ENCODE data around the gene RIPPLY3.

DNA sequence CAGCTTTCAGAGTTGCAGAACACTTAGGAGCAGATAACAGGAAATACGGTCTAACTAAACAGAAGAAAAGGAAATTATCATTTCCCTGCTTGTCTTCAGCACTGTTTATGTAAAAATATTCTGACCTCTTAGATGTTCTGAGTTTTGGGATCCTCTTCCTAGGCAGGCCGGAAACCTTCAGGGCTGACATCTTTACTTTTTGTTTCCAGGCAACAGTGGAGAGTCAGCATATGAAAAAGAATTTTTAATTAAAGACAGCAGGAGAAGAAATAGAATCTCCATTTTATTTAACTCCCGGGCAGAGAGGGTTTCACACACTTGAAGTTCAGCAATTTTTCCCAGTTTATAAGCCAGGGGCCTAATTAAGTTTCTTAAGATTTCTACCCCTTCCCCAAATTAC lies 5.1 kb upstream of the RIPPLY3 start:
- TF ChIP-seq, protein P1, sequence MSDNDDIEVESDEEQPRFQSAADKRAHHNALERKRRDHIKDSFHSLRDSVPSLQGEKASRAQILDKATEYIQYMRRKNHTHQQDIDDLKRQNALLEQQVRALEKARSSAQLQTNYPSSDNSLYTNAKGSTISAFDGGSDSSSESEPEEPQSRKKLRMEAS (IDR thresholded peaks at IDR 0.05), result no peak
- TF ChIP-seq EP300 (IDR thresholded peaks at IDR 0.05; ENCODE audit: borderline replicate concordance), result no peak
- TF ChIP-seq TEAD4 (IDR thresholded peaks at IDR 0.05), result no peak
- no peak for TF ChIP-seq FOXM1 (IDR thresholded peaks at IDR 0.05; ENCODE audit: borderline replicate concordance, low read depth)
- no peak for TF ChIP-seq CEBPB (IDR thresholded peaks at IDR 0.05)
- no peak for TF ChIP-seq RAD21 (IDR thresholded peaks at IDR 0.05; ENCODE audit: low read depth)
